HL-60 (cell line): ENCODE data around the gene FARSB.

ENCODE experiments used
- DNase-seq, 2 experiments: peaks; one replicate each; pipeline ENCODE4 v3.0.0-alpha.2; 2010 to 2020; ENCODE audit warnings: low read depth in 1 of 2, low spot score in 1 of 2
- H3K27ac ChIP-seq: fragments of 250-450 bp; sonication (Bioruptor Pico); replicated peaks from 2 replicates; pipeline ENCODE4 v1.5.1; 2020; ENCODE audit warnings: mild to moderate bottlenecking, moderate library complexity
- H3K27me3 ChIP-seq: fragments of 250-450 bp; sonication (Bioruptor Pico); 2 replicates; pipeline ENCODE4 v1.5.1; 2021; ENCODE audit warnings: mild to moderate bottlenecking, moderate library complexity; ENCODE audit not compliant: insufficient read depth, poor library complexity, severe bottlenecking
- H3K4me3 ChIP-seq: replicated peaks from 2 replicates; pipeline ENCODE4 v1.5.1; 2011; ENCODE audit warnings: mild to moderate bottlenecking, control low read depth, low read length; ENCODE audit not compliant: insufficient read depth
- GABPA ChIP-seq: IDR thresholded peaks from 2 replicates; pipeline ENCODE4 v1.6.1; 2012; ENCODE audit warnings: low read depth
- POLR2AphosphoS5 ChIP-seq: IDR thresholded peaks from 2 replicates; pipeline ENCODE4 v1.6.1; 2012; ENCODE audit warnings: low read depth
- SPI1 ChIP-seq: IDR thresholded peaks from 2 replicates; pipeline ENCODE4 v1.6.1; 2012; ENCODE audit warnings: low read depth, mild to moderate bottlenecking, borderline replicate concordance
- TF ChIP-seq, protein P1 (sequence below): IDR thresholded peaks from one replicate; pipeline ENCODE4 v1.5.1; 2011; ENCODE audit warnings: low read length, control low read depth, inconsistent platforms; ENCODE audit not compliant: insufficient read depth
- TF ChIP-seq, protein P2 (sequence below): IDR thresholded peaks from 2 replicates; pipeline ENCODE4 v1.6.1; 2012; ENCODE audit warnings: low read depth; ENCODE audit not compliant: insufficient replicate concordance

Gene FARSB

DNA sequence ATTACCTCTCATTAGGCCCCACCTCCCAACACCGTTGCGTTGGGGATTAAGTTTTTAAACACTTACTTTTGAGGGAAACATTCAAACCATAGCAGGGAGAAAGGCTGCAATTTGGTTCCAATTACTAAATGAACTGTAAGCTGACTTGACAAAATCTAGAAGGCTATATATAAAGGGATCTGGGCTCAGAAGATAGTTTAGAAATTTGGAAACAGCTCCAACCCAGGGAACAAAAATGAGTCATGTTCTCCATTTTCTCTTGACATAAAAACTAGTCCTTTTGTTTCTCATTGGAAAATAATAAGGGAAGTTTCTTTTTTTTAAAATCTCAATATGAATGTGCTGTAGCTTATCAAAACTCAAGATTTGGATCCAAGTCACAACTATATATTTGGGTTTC lies 33.0 kb upstream of the FARSB start:
- no peaks in the 10 kb centered on the region for H3K27me3 ChIP-seq

DNA sequence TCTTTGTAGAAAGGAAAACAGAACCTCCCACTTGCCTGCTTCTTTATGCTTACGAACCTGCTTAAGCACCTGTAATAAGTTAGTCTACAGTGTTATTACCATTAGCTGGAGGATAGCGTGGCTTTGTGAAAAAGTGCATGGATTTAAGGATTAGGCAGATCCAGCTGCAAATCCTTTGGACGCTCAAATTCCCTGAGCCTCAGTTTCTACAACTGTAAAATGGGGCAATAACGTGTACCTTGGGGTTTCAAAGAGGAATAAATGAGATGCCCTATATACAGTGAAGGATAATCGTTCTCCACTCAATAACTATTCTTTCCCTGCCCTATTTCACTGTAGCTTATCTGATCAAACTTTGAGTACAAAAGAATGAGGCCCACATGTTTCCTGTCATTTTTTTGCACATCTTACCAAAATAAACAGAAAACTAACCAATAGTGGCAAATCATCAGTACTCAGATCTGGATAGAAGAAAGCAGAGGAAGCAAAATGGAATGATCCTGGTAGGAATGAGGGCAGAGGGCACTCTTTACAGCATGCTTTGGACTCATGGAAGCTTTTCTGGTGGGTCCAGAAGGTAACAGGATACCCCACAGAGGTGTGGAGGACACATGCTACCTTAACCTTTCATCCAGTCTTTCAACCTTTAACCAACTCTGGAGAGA lies 30.3 kb upstream of the FARSB start:
- no peak for DNase-seq
- Histone ChIP-seq H3K27me3 (no peaks in the 10 kb centered on the region), H3K4me3 (no peak overlapping the region), H3K27ac (no peak overlapping the region)
- TF ChIP-seq GABPA (no peak), SPI1 (no peak), POLR2AphosphoS5 (no peak)
- TF ChIP-seq, protein P1, sequence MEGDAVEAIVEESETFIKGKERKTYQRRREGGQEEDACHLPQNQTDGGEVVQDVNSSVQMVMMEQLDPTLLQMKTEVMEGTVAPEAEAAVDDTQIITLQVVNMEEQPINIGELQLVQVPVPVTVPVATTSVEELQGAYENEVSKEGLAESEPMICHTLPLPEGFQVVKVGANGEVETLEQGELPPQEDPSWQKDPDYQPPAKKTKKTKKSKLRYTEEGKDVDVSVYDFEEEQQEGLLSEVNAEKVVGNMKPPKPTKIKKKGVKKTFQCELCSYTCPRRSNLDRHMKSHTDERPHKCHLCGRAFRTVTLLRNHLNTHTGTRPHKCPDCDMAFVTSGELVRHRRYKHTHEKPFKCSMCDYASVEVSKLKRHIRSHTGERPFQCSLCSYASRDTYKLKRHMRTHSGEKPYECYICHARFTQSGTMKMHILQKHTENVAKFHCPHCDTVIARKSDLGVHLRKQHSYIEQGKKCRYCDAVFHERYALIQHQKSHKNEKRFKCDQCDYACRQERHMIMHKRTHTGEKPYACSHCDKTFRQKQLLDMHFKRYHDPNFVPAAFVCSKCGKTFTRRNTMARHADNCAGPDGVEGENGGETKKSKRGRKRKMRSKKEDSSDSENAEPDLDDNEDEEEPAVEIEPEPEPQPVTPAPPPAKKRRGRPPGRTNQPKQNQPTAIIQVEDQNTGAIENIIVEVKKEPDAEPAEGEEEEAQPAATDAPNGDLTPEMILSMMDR: no peak
- TF ChIP-seq, protein P2, sequence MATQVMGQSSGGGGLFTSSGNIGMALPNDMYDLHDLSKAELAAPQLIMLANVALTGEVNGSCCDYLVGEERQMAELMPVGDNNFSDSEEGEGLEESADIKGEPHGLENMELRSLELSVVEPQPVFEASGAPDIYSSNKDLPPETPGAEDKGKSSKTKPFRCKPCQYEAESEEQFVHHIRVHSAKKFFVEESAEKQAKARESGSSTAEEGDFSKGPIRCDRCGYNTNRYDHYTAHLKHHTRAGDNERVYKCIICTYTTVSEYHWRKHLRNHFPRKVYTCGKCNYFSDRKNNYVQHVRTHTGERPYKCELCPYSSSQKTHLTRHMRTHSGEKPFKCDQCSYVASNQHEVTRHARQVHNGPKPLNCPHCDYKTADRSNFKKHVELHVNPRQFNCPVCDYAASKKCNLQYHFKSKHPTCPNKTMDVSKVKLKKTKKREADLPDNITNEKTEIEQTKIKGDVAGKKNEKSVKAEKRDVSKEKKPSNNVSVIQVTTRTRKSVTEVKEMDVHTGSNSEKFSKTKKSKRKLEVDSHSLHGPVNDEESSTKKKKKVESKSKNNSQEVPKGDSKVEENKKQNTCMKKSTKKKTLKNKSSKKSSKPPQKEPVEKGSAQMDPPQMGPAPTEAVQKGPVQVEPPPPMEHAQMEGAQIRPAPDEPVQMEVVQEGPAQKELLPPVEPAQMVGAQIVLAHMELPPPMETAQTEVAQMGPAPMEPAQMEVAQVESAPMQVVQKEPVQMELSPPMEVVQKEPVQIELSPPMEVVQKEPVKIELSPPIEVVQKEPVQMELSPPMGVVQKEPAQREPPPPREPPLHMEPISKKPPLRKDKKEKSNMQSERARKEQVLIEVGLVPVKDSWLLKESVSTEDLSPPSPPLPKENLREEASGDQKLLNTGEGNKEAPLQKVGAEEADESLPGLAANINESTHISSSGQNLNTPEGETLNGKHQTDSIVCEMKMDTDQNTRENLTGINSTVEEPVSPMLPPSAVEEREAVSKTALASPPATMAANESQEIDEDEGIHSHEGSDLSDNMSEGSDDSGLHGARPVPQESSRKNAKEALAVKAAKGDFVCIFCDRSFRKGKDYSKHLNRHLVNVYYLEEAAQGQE: no peak

More for the DNA sequence above, 33.0 kb upstream of the FARSB start:
- DNase-seq: no peak
- no peak overlapping the region for H3K27ac ChIP-seq
- TF ChIP-seq, protein P2: no peak
- no peak for TF ChIP-seq POLR2AphosphoS5
- no peak for TF ChIP-seq GABPA
- no peak for TF ChIP-seq SPI1
- TF ChIP-seq, protein P1: no peak
- no peak overlapping the region for H3K4me3 ChIP-seq

DNA sequence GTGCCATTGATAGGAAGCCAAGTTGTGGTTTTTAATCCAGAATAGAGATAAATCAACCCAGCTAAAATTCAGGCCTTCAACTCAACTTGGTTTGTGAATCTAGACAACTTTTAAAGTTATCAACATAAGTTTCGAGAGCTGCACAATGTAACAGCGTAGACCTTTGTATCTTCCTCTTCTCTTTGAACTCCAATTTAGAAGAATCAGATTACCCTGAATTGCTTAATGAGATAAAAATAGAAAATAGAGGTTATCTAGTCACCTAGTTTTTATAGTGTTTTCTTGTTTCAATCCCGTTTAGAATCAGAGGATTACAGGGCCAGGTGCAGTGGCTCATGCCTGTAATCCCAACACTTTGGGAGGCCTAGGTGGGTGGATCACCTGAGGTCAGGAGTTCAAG lies 27.9 kb upstream of the FARSB start:
- TF ChIP-seq, protein P1: no peak
- no peak for TF ChIP-seq POLR2AphosphoS5
- TF ChIP-seq SPI1: no peak
- TF ChIP-seq GABPA: no peak
- TF ChIP-seq, protein P2: no peak
- no peak overlapping the region for H3K27ac ChIP-seq
- H3K4me3 ChIP-seq: no peak overlapping the region
- no peaks in the 10 kb centered on the region for H3K27me3 ChIP-seq
- DNase-seq: no peak
